ENCODE measurements around the gene IL5RA.

The IL5RA gene

GRCh38 chr3:3127432-3128010, 17.3 kb upstream of the IL5RA start:
- no peak for DNase-seq
- Histone ChIP-seq H3K27ac (peak overlapping the region; percentile 94), H3K36me3 (peaks cover 26% of the 10 kb centered on the region), H3K9me3 (ENCODE audit: severe bottlenecking) (no peaks in the 10 kb centered on the region), H3K4me3 (ENCODE audit: low read depth, low read length) (peak overlapping the region; percentile 61), H3K27me3 (ENCODE audit: insufficient read depth, low read depth, severe bottlenecking) (no peaks in the 10 kb centered on the region)
- TF ChIP-seq CTCF (IDR thresholded peaks at IDR 0.05; ENCODE audit: low read depth, low read length), result no peak

- peak within 1 kb of the TSS; percentile 94 for H3K27ac ChIP-seq
- peak; percentile 95 for DNase-seq
- peaks cover 26% of the 10 kb centered on the region for H3K36me3 ChIP-seq
- no peak for TF ChIP-seq CTCF (IDR thresholded peaks at IDR 0.05; ENCODE audit: low read depth, low read length)
- no peaks in the 10 kb centered on the region for H3K27me3 ChIP-seq (ENCODE audit: insufficient read depth, low read depth, severe bottlenecking)
- H3K4me3 ChIP-seq (ENCODE audit: low read depth, low read length), result peak within 1 kb of the TSS; percentile 61
- H3K9me3 ChIP-seq (ENCODE audit: severe bottlenecking), result no peaks in the 10 kb centered on the region
Observed at GRCh38 chr3:3126477-3127431, 16.6 kb upstream of the IL5RA start, which contains the start of gene TRNT1. TRNT1 (plus strand) TSS chr3:3126940; CDS start chr3:3129041, 2,101 bp downstream.

- Histone ChIP-seq H3K36me3 (peaks cover 22% of the 10 kb centered on the region), H3K27me3 (ENCODE audit: insufficient read depth, low read depth, severe bottlenecking) (no peaks in the 10 kb centered on the region), H3K4me3 (ENCODE audit: low read depth, low read length) (peak overlapping the region; percentile 61), H3K9me3 (ENCODE audit: severe bottlenecking) (no peaks in the 10 kb centered on the region), H3K27ac (peak overlapping the region; percentile 94)
- no peak for DNase-seq
- TF ChIP-seq CTCF (IDR thresholded peaks at IDR 0.05; ENCODE audit: low read depth, low read length), result no peak
Observed at GRCh38 chr3:3125977-3126376, 15.8 kb upstream of the IL5RA start.

- Histone ChIP-seq H3K9me3 (ENCODE audit: severe bottlenecking) (no peaks in the 10 kb centered on the region), H3K27me3 (ENCODE audit: insufficient read depth, low read depth, severe bottlenecking) (no peaks in the 10 kb centered on the region), H3K4me3 (ENCODE audit: low read depth, low read length) (no peak overlapping the region), H3K27ac (no peak overlapping the region), H3K36me3 (no peaks in the 10 kb centered on the region)
- TF ChIP-seq CTCF (IDR thresholded peaks at IDR 0.05; ENCODE audit: low read depth, low read length), result no peak
- DNase-seq, result no peak
Observed at GRCh38 chr3:3119393-3119851, 9.2 kb upstream of the IL5RA start.

- Histone ChIP-seq H3K4me3 (ENCODE audit: low read depth, low read length) (no peak overlapping the region), H3K9me3 (ENCODE audit: severe bottlenecking) (no peaks in the 10 kb centered on the region), H3K27me3 (ENCODE audit: insufficient read depth, low read depth, severe bottlenecking) (no peaks in the 10 kb centered on the region), H3K27ac (no peak overlapping the region), H3K36me3 (no peaks in the 10 kb centered on the region)
- TF ChIP-seq CTCF (IDR thresholded peaks at IDR 0.05; ENCODE audit: low read depth, low read length), result no peak
- no peak for DNase-seq
Observed at GRCh38 chr3:3117651-3118050, 7.5 kb upstream of the IL5RA start.

All from WERI-Rb-1 (cell line).